NCI-H510A (cell line): Measurements from ENCODE around the gene LGALS4.
"Not testable (repeated sequence)": the region's sequence is repeated elsewhere in the genome, so short reads cannot be mapped to it uniquely, and the experiment has no call there.

Experiments
- DNase-seq: peaks from one replicate; lab custom pipeline; 2025; lab: John Stamatoyannopoulos, UW

The LGALS4 gene

DNA sequence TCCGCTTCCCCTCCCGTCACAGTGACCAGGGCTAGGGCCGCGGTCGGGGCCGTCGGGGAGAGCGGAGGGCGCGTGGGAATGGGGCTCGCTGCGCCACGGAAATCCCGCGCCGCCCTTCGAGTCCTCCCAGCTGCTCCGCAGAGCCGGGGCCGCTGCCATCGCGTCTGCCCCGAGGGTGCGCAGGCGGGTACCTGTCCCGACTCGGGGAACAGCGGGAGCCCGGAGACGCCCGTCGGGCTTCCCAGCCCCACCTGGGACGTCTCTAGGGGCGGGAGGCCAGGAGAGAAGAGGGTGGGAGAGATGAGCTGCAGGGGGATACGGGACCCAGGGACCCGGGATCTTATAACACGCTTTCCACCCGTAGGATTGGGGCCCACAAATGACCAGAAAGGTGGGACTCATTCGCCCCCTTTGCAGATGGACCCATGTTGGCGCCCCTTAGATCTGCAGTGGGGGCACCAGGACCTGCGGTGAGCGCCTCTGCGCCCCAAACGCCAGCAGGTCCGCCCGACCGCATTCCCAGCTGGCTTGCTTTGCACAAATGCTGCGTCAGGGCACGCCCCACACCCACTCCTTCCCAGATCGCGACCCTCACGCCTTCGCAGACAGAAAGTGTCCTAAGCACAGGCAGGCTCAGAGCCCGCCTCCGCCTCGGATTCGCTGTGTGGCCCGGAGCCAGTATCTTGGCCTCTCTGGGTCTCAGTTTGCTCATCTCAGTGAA lies 42.4 kb downstream of the LGALS4 start:
- DNase-seq, result not testable (repeated sequence)

GRCh38 chr19:38769635-38770211 lies 43.0 kb downstream of the LGALS4 start:
- DNase-seq, result no peak

DNA sequence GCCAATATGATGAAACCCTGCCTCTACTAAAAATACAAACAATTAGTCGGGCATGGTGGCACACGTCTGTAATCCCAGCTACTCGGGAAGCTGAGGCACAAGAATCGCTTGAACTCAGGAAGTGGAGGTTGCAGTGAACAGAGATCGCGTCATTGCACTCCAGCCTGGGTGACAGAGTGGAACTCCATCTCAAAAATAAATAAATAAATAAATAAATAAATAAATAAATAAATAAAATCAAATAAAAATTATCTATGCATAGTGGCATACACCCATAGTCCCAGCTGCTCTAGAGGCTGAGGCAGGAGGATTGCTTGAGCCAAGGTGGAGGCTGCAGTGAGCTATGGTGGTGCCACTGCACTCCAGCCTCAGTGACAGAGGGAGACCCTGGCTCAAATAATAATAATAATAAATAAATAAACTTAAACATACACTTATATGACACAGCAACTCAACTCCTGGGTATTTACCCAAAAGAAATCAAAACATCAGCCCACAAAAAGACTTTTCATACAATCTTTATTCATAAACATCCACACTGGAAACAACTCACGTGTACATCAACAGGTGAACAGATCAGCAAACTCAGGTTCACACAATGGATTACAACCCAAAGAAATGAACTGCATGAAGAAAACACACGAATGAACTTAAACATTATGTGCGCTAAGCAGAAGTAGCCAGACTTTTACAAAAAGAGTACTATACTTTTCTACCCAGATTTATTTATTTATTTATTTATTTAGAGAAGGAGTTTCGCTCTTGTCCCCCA lies 46.3 kb downstream of the LGALS4 start:
- no peak for DNase-seq

DNA sequence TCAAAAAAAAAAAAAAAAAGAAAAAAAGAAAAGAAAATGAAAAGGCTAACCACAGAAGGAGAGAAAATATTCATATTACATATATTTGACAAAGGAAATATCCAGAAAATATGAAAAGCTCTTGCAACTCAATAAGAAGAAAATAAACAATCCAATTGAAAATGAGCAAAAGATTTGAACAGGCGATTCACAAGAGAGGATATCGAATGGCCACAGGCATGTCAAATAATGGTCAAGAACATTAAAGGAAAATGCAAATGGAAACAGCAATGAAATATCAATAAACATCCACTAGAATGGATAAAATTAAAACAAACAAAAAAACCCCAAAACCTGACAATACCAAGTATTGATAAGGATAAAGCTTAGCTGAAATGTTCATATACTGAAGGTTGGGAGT lies 47.5 kb downstream of the LGALS4 start:
- no peak for DNase-seq

- no peak for DNase-seq
Observed at GRCh38 chr19:38763795-38764220, 48.9 kb downstream of the LGALS4 start.

DNA sequence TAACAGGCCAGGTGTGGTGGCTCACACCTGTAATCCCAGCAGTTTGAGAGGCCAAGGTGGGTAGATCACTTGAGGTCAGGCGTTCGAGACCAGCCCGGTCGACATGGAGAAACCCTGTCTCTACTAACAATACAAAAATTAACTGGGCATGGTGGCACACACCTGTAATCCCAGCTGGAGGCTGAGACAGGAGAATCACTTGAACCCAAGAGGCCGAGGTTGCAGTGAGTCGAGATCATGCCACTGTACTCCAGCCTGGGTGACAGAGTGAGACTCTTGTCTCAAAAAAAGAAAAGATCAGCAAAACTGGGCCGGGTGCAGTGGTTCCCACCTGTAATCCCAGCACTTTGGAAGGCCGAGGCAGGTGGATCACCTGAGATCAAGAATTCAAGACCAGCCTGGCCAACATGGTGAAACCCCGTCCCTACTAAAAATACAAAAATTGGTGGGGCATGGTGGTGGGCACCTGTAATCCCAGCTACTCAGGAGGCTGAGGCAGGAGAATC lies 50.8 kb downstream of the LGALS4 start:
- DNase-seq, result not testable (repeated sequence)

- not testable (repeated sequence) for DNase-seq
Observed at GRCh38 chr19:38760805-38761517, 51.8 kb downstream of the LGALS4 start.

DNA sequence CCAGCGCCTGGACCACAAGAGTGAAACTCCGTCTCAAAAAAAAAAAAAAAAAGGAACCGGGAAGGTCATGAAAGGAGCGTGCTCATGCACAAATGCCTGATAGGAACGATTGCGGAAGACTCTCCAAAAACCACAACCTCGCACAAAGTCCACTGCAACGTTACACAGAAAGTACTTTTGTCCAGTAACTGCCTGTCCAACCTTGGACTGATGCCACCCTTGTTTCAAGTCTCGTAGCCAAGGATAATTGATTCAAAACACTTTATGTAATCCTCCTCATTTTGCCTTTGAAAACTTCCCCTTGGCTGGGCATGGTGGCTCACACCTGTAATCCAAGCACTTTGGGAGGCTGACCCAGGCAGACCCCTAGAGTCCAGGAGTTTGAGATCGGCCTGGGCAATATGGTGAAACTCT lies 53.1 kb downstream of the LGALS4 start:
- DNase-seq, result no peak

- DNase-seq, result not testable (repeated sequence)
Observed at GRCh38 chr19:38754196-38754595, 58.5 kb downstream of the LGALS4 start.

GRCh38 chr19:38753783-38754182 lies 59.0 kb downstream of the LGALS4 start:
- DNase-seq, result not testable (repeated sequence)
